B cell (primary cell): ENCODE measurements around the gene LRRC58. TPM values are rescaled to one million over a fixed set of nuclear protein-coding genes. Genes with fewer than 3 reads are reported as not detected.
A peak's percentile ranks its signal among the peaks of the same experiment; 100 is the strongest.

Experiments
- ATAC-seq: fragments of 200-7000 bp; cut with Tn5 transposase; one replicate; pipeline ENCODE4 v1.10.0; 2021; ENCODE audit warnings: low read depth, mild to moderate bottlenecking, moderate number of reproducible peaks, moderate library complexity
- CTCF ChIA-PET: fragments of 350-600 bp; sonication (Branson Sonifier 250); formaldehyde crosslinking; loops from one replicate; lab custom pipeline; 2021; ENCODE audit warnings: antibody characterized with exemption, inconsistent platforms; lab: Charles Lee
- POLR2A ChIA-PET: fragments of 350-600 bp; sonication (Branson Sonifier 250); formaldehyde crosslinking; loops from one replicate; lab custom pipeline; 2021; ENCODE audit warnings: antibody characterized with exemption; lab: Charles Lee
- DNase-seq: peaks from one replicate; pipeline ENCODE4 v3.0.0; 2013
- H2AFZ ChIP-seq: 2 replicates; pipeline ENCODE4 v1.6.1; 2012; ENCODE audit warnings: mild to moderate bottlenecking, low read depth, low read length; ENCODE audit not compliant: insufficient read depth, poor library complexity, severe bottlenecking
- H3K27ac ChIP-seq, 2 donors: 1 replicate in 1 of 2; 2 replicates in 1 of 2; pipeline ENCODE4 v1.5.1; 2012 to 2013; ENCODE audit warnings: low read length in 2 of 2, mild to moderate bottlenecking in 2 of 2, moderate library complexity in 1 of 2
- H3K27me3 ChIP-seq, 4 experiments: fragments of 200-600 bp in 1 of 4; sonication (generic) in 1 of 4; replicated peaks in 1 of 4; 1 replicate in 2 of 4; 2 replicates in 2 of 4; pipeline versions ENCODE4 v1.6.1 to v1.7.0; 2013 to 2016; ENCODE audit warnings: low read length in 3 of 4, mild to moderate bottlenecking in 2 of 4, mixed read lengths in 1 of 4, moderate library complexity in 1 of 4; ENCODE audit not compliant: insufficient read depth in 4 of 4, control insufficient read depth in 3 of 4; ENCODE audit errors: control extremely low read depth in 1 of 4
- H3K36me3 ChIP-seq, 2 experiments: replicated peaks in 1 of 2; 1 replicate in 1 of 2; 2 replicates in 1 of 2; pipeline versions ENCODE4 v1.6.1 to v1.7.1; 2013; ENCODE audit warnings: low read length in 1 of 2; ENCODE audit not compliant: insufficient read depth in 2 of 2, control insufficient read depth in 1 of 2; ENCODE audit errors: control extremely low read depth in 1 of 2, extremely low read depth in 1 of 2
- H3K4me1 ChIP-seq, 2 donors: fragments of 200-600 bp in 1 of 2; sonication (generic) in 1 of 2; 1 replicate in 1 of 2; 2 replicates in 1 of 2; pipeline versions ENCODE4 v1.5.1 to v1.6.1; 2013 to 2017; ENCODE audit warnings: low read length in 2 of 2; ENCODE audit not compliant: control insufficient read depth in 2 of 2, insufficient read depth in 2 of 2
- H3K4me2 ChIP-seq: replicated peaks from 2 replicates; pipeline ENCODE3; 2012; ENCODE audit warnings: mild to moderate bottlenecking, low read depth, low read length; ENCODE audit not compliant: poor library complexity, severe bottlenecking
- H3K4me3 ChIP-seq, 5 experiments: fragments of 200-600 bp in 1 of 5; sonication (generic) in 1 of 5; 1 replicate in 3 of 5; 2 replicates in 2 of 5; pipeline versions ENCODE4 v1.5.1 to v1.7.0; 2011 to 2016; ENCODE audit warnings: low read length in 4 of 5, mild to moderate bottlenecking in 4 of 5, low read depth in 2 of 5, control low read depth in 1 of 5, moderate library complexity in 1 of 5; ENCODE audit not compliant: insufficient read depth in 1 of 5; ENCODE audit errors: control extremely low read depth in 1 of 5, extremely low read depth in 1 of 5
- H3K79me2 ChIP-seq: fragments of 200-600 bp; sonication (generic); one replicate; pipeline ENCODE4 v1.6.0; 2016; ENCODE audit warnings: low read length; ENCODE audit not compliant: control insufficient read depth, insufficient read depth
- H3K9ac ChIP-seq: fragments of 200-600 bp; sonication (generic); 2 replicates; pipeline ENCODE4 v1.6.1; 2017; ENCODE audit warnings: mild to moderate bottlenecking, low read length, moderate library complexity
- H3K9me3 ChIP-seq, 3 donors: one replicate each; pipeline versions ENCODE4 v1.6.1 to v1.7.1; 2013; ENCODE audit warnings: low read length in 2 of 3; ENCODE audit not compliant: control insufficient read depth in 2 of 3, insufficient read depth in 1 of 3; ENCODE audit errors: control extremely low read depth in 1 of 3
- H4K20me1 ChIP-seq: 2 replicates; pipeline ENCODE4 v1.6.0; 2012; ENCODE audit warnings: mild to moderate bottlenecking, low read length; ENCODE audit not compliant: insufficient read depth, control insufficient read depth, poor library complexity, severe bottlenecking
- H3K27ac Mint-ChIP-seq: one replicate; pipeline ENCODE4 v1.8.0; 2021; ENCODE audit warnings: mixed read lengths
- H3K27me3 Mint-ChIP-seq: one replicate; pipeline ENCODE4 v1.8.0; 2021; ENCODE audit warnings: mixed read lengths
- H3K4me1 Mint-ChIP-seq: one replicate; pipeline ENCODE4 v1.8.0; 2021; ENCODE audit warnings: mixed read lengths
- H3K4me3 Mint-ChIP-seq: one replicate; pipeline ENCODE4 v1.8.0; 2021; ENCODE audit warnings: mixed read lengths
- H3K9me3 Mint-ChIP-seq: one replicate; pipeline ENCODE4 v1.8.0; 2022; ENCODE audit warnings: mixed read lengths; ENCODE audit not compliant: insufficient read depth
- EZH2 ChIP-seq: IDR thresholded peaks from 2 replicates; pipeline ENCODE4 v1.6.1; 2012; ENCODE audit warnings: borderline replicate concordance, low read depth, mild to moderate bottlenecking, moderate library complexity, low read length; ENCODE audit not compliant: insufficient read depth, poor library complexity, severe bottlenecking
- WGBS: methylation state at CpG from one replicate; pipeline ENCODE4 v1.1.5; 2013; ENCODE audit warnings: missing lambda C conversion rate; ENCODE audit not compliant: insufficient coverage; 5-methylcytosine and 5-hydroxymethylcytosine counted together
- intact Hi-C: fragments of 100-400 bp; cut with micrococcal nuclease; formaldehyde crosslinking; loops from one replicate; pipeline ENCODE4 v1.10.0; 2022
- polyA minus RNA-seq: library from RNA; depleted of rRNA, polyadenylated mRNA; stranded (reverse); fragments of >200 nt; gene quantifications from 2 replicates; pipeline ENCODE4 v1.2.3, GENCODE V29; 2012
- polyA plus RNA-seq: library from polyadenylated mRNA; depleted of rRNA; stranded (reverse); fragments of >200 nt; gene quantifications from 2 replicates; pipeline ENCODE4 v1.2.3, GENCODE V29; 2012
- total RNA-seq, 2 donors: library from RNA; stranded (reverse); fragments of 120-200 nt in 1 of 2; gene quantifications; 1 replicate in 1 of 2; 2 replicates in 1 of 2; pipeline versions ENCODE4 v1.2.3 to v1.2.4, GENCODE V29; 2013 to 2022
- TF ChIP-seq, protein P1 (sequence below): fragments of 200-600 bp; IDR thresholded peaks from one replicate; pipeline ENCODE4 v1.8.0; 2022; ENCODE audit warnings: antibody characterized with exemption, mild to moderate bottlenecking

LRRC58 gene
- total RNA-seq (16.7 TPM in 2 replicates), polyA plus RNA-seq (5.0 and 7.7 TPM in 2 replicates), polyA minus RNA-seq (6.7 and 9.6 TPM in 2 replicates)
- total RNA-seq (2013), result 16.0 TPM

DNA sequence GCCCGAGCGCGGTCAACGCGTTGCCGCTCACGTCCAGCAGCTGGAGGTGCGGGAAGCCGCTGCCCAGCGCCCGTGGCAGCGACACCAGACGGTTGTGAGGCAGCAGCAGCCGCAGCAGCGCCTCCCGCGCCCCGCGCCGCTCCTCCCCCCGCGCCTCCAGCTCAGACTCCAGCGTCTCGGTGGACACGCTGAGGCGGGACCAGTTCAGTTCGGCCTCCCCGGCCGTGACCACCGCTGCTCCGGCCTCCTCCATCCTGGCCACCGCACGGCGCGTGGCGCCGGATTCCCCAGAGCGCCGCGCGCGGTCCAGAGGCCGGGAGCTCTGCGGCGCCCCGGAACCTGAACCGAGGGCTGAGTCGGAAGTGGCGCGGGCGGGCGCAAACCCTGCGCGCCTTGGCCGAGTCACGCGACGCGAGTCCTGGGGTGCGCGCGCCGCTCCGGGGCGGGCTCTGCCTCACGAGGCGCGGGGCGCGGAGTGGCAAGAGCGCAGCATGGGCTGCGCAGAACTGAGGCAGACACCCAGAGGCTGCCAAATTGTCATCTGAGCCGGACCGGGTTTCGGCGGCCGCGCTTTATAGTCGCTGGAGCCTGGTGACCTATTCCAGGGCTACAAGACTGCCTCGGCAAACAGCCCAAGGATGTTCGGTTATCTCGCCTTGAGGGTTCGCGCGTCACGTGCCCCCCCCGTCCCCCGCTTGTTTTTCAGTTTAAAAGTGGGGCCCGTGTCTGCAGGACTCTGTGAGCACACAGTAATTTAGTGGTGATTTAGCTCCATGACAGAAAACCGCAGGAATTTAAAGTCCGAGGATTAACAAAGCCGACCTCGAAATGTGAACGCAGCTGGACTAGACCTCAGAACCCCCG lies at the start of gene LRRC58:
Gene LRRC58 (minus strand): TSS at position 364 of the 864 bp plus-strand sequence. CDS start 111 bp downstream, at position 253.
- Histone ChIP-seq H3K4me2 (peak within 1 kb of the TSS; percentile 87), H3K27me3 (peaks cover 0 to 10% (median 0%) of the 10 kb centered on the region in 4 experiments), H3K4me1 (peaks cover 14 to 17% of the 10 kb centered on the region in 2 donors), H2AFZ (peak within 1 kb of the TSS; percentile 91), H3K9me3 (no peaks in the 10 kb centered on the region), H3K27ac (peak within 1 kb of the TSS; percentile 63 to 85), H3K36me3 (peaks cover 2 to 5% of the 10 kb centered on the region in 2 experiments), H3K4me3 (peak within 1 kb of the TSS; percentile 61 to 99 (median 88)), H3K9ac (peak within 1 kb of the TSS; percentile 88), H4K20me1 (peaks cover 38% of the 10 kb centered on the region), H3K79me2 (peaks cover 59% of the 10 kb centered on the region)
- CTCF ChIA-PET, result interaction anchor here (1.2 to 3.3 kb wide), 3 partner anchors 12 to 457 kb away, joined by 3 to 23 read pairs (median 9); no protein-coding TSS in a partner anchor
- Mint-ChIP-seq H3K27ac (peak within 1 kb of the TSS; percentile 94), H3K4me3 (peak within 1 kb of the TSS; percentile 95), H3K9me3 (no peaks in the 10 kb centered on the region), H3K27me3 (no peaks in the 10 kb centered on the region), H3K4me1 (peaks cover 41% of the 10 kb centered on the region)
- peak; percentile 95 for DNase-seq
- peak; percentile 89 for ATAC-seq
- no peak for TF ChIP-seq EZH2
- TF ChIP-seq, protein P1, sequence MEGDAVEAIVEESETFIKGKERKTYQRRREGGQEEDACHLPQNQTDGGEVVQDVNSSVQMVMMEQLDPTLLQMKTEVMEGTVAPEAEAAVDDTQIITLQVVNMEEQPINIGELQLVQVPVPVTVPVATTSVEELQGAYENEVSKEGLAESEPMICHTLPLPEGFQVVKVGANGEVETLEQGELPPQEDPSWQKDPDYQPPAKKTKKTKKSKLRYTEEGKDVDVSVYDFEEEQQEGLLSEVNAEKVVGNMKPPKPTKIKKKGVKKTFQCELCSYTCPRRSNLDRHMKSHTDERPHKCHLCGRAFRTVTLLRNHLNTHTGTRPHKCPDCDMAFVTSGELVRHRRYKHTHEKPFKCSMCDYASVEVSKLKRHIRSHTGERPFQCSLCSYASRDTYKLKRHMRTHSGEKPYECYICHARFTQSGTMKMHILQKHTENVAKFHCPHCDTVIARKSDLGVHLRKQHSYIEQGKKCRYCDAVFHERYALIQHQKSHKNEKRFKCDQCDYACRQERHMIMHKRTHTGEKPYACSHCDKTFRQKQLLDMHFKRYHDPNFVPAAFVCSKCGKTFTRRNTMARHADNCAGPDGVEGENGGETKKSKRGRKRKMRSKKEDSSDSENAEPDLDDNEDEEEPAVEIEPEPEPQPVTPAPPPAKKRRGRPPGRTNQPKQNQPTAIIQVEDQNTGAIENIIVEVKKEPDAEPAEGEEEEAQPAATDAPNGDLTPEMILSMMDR, result peak; percentile 25
- WGBS, result 0% methylated on average over 95 of the region's 95 CpGs
- POLR2A ChIA-PET, result interaction anchor here (2.4 to 3.2 kb wide), 2 partner anchors 247 to 254 kb away, joined by 9 to 18 read pairs; partner anchors contain the start of genes GSK3B and NDUFB4
- intact Hi-C loops, result loop anchor here (1.0 to 10.0 kb wide), 6 partner anchors 68 to 674 kb away; partner anchors contain the start of genes CFAP91, COX17, GSK3B and GTF2E1
